Esophagus squamous epithelium (tissue), 5 donors: ENCODE results near the gene METTL24. TPM values are rescaled to one million over a fixed set of nuclear protein-coding genes. Genes with fewer than 3 reads are reported as not detected.
A peak's percentile ranks its signal among the peaks of the same experiment; 100 is the strongest.

Source experiments
- DNase-seq: peaks from one replicate; lab custom pipeline; 2025; lab: John Stamatoyannopoulos, UW
- H3K27ac ChIP-seq, 4 donors: fragments of 200-600 bp; sonication (generic); one replicate each; pipeline ENCODE4 v1.5.1; 2016 to 2019; ENCODE audit warnings: mild to moderate bottlenecking in 1 of 4
- H3K27me3 ChIP-seq, 4 donors: fragments of 200-600 bp; sonication (generic); 1 replicate in 3 of 4; 2 replicates in 1 of 4; pipeline versions ENCODE4 v1.5.1 to v1.6.0; 2017 to 2021; ENCODE audit warnings: antibody characterized with exemption in 1 of 4
- H3K36me3 ChIP-seq, 3 donors: fragments of 200-600 bp; sonication (generic); one replicate each; pipeline ENCODE4 v1.5.1; 2016 to 2019
- H3K4me1 ChIP-seq, 3 donors: fragments of 200-600 bp; sonication (generic); one replicate each; pipeline ENCODE4 v1.5.1; 2017 to 2019
- H3K4me3 ChIP-seq, 4 donors: fragments of 200-600 bp; sonication (generic); 1 replicate in 3 of 4; 2 replicates in 1 of 4; pipeline ENCODE4 v1.5.1; 2016 to 2019; ENCODE audit warnings: mild to moderate bottlenecking in 2 of 4, moderate library complexity in 1 of 4
- H3K9me3 ChIP-seq, 3 donors: fragments of 200-600 bp; sonication (generic); one replicate each; pipeline ENCODE4 v1.5.1; 2016 to 2019
- CTCF ChIP-seq, 6 experiments: fragments of 450-650 bp in 4 of 6; fragments of 200-600 bp in 2 of 6; sonication (generic) in 2 of 6; IDR thresholded peaks; one replicate each; pipeline ENCODE4 v1.5.1; 2016 to 2019; ENCODE audit warnings: antibody characterized with exemption in 6 of 6, mild to moderate bottlenecking in 4 of 6, moderate library complexity in 4 of 6
- POLR2A ChIP-seq, 4 donors: fragments of 450-650 bp; IDR thresholded peaks; one replicate each; pipeline ENCODE4 v1.6.1; 2017; ENCODE audit warnings: antibody characterized with exemption in 4 of 4, mild to moderate bottlenecking in 4 of 4, moderate library complexity in 3 of 4
- WGBS, 2 donors: methylation state at CpG; one replicate each; pipeline ENCODE4 v1.1.5; 2018; 5-methylcytosine and 5-hydroxymethylcytosine counted together
- intact Hi-C: fragments of 100-400 bp; cut with DNase I; formaldehyde crosslinking; loops from one replicate; pipeline ENCODE4 v1.15.0; 2022
- total RNA-seq, 4 donors: library from RNA; depleted of rRNA; stranded (reverse); fragments of >200 nt; gene quantifications; one replicate each; pipeline ENCODE4 v1.1.0, GENCODE V29; 2016
- donor health status: DM: yes; HTN: yes; CAD: no.

Gene METTL24
- total RNA-seq, 4 donors from 2014 or later, result 0.57 to 4.0 (median 0.83) TPM; not detected in 1

DNA sequence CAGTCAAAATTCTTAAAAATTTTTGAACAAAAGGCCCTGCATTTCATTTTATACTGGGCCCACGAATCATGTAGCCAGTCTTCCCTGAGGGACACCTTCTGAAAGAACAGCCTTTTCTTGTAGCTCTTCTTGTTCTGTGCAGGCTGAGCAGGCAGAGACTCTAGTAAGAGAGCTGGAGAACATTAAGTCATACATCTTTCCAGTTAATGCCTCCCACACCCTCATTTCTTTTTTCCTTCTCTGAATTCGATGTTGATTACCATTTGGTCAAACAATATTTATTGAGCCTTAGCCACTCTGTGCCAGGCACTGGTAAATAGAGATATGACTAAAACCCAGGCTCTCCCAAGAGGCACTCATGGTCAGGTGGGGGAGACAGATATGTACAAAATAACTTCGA is 33.6 kb downstream of the METTL24 start:
- Histone ChIP-seq H3K27ac (peak overlapping the region in 3 of 4 donors; percentile 2 to 37 (median 5)), H3K36me3 (no peaks in the 10 kb centered on the region), H3K9me3 (no peaks in the 10 kb centered on the region), H3K4me3 (no peak overlapping the region), H3K4me1 (peaks cover under 1 to 52% (median 15%) of the 10 kb centered on the region in 3 donors), H3K27me3 (no peaks in the 10 kb centered on the region)
- 35 to 61% methylated on average over 3 of the region's 3 CpGs for WGBS, 2 donors
- intact Hi-C loops, result no loop called here
- TF ChIP-seq CTCF (IDR thresholded peaks at IDR 0.05) (no peak), POLR2A (IDR thresholded peaks at IDR 0.05) (no peak)
- DNase-seq, result no peak

- Histone ChIP-seq H3K27me3 (no peaks in the 10 kb centered on the region), H3K27ac (no peak overlapping the region), H3K4me1 (peaks cover 0 to 43% (median 14%) of the 10 kb centered on the region in 3 donors), H3K9me3 (no peaks in the 10 kb centered on the region), H3K4me3 (no peak overlapping the region), H3K36me3 (no peaks in the 10 kb centered on the region)
- WGBS, 2 donors, result 100% methylated on average over 1 of the region's 4 CpGs; no CpG with 5 or more reads in 1 of the 2 donors
- no peak for DNase-seq
- TF ChIP-seq CTCF (IDR thresholded peaks at IDR 0.05), result no peak
- TF ChIP-seq POLR2A (IDR thresholded peaks at IDR 0.05), result no peak
- intact Hi-C loops, result no loop called here
Measured at GRCh38 chr6:110323258-110323657, 34.9 kb downstream of the METTL24 start.

- no peak overlapping the region for H3K27ac ChIP-seq
- no peak overlapping the region for H3K4me3 ChIP-seq
- intact Hi-C loops, result no loop called here
- TF ChIP-seq CTCF (IDR thresholded peaks at IDR 0.05) (no peak), POLR2A (IDR thresholded peaks at IDR 0.05) (no peak)
- 59 to 100% methylated on average over 3 to 4 of the region's 4 CpGs for WGBS, 2 donors
- DNase-seq, result no peak
- H3K27me3 ChIP-seq, result no peaks in the 10 kb centered on the region
- peaks cover 0 to 39% (median 11%) of the 10 kb centered on the region in 3 donors for H3K4me1 ChIP-seq
- no peaks in the 10 kb centered on the region for H3K36me3 ChIP-seq
- no peaks in the 10 kb centered on the region for H3K9me3 ChIP-seq
Measured at GRCh38 chr6:110322874-110323242, 35.3 kb downstream of the METTL24 start.

GRCh38 chr6:110322151-110322873 is 35.8 kb downstream of the METTL24 start:
- H3K4me1 ChIP-seq, result peaks cover 0 to 34% (median 11%) of the 10 kb centered on the region in 3 donors
- no peaks in the 10 kb centered on the region for H3K36me3 ChIP-seq
- no peak for DNase-seq
- no peak overlapping the region for H3K27ac ChIP-seq
- intact Hi-C loops, result no loop called here
- no peak for TF ChIP-seq POLR2A (IDR thresholded peaks at IDR 0.05)
- TF ChIP-seq CTCF (IDR thresholded peaks at IDR 0.05), result no peak
- WGBS, 2 donors, result 68 to 70% methylated on average over 4 to 5 of the region's 6 CpGs
- no peak overlapping the region for H3K4me3 ChIP-seq
- H3K27me3 ChIP-seq, result no peaks in the 10 kb centered on the region
- no peaks in the 10 kb centered on the region for H3K9me3 ChIP-seq

DNA sequence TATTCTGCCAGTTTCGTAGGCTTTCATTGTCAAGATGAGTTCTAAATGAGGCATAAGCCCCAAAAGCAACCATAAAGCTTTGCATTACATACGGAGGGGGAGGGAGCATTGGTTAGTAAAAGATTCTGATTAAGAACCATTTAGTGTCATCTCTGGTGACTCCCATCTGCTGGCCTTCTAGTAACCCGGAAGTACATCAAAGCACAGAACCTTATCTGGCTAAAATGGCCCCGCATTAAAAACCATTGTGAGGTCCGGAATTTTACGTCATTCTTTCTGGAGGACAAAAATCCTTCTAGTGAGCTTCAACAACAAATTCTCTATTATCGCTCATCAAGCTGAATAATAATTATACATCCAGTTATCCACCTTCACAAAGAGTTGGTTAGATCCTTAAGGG is 37.8 kb downstream of the METTL24 start:
- TF ChIP-seq POLR2A (IDR thresholded peaks at IDR 0.05) (no peak), CTCF (IDR thresholded peaks at IDR 0.05) (no peak)
- Histone ChIP-seq H3K4me3 (no peak overlapping the region), H3K27me3 (no peaks in the 10 kb centered on the region), H3K36me3 (no peaks in the 10 kb centered on the region), H3K4me1 (peaks cover 0 to 14% (median 9%) of the 10 kb centered on the region in 3 donors), H3K9me3 (no peaks in the 10 kb centered on the region), H3K27ac (no peak overlapping the region)
- WGBS, 2 donors, result 83 to 88% methylated on average over 7 of the region's 7 CpGs
- DNase-seq, result no peak
- intact Hi-C loops, result no loop called here
